Heart left ventricle (tissue), 16 donors: Measurements from ENCODE around the gene ANGPTL5. TPM values are rescaled to one million over a fixed set of nuclear protein-coding genes. Genes with fewer than 3 reads are reported as not detected.
"Not testable (repeated sequence)": the region's sequence is repeated elsewhere in the genome, so short reads cannot be mapped to it uniquely, and the experiment has no call there.

Source experiments
- ATAC-seq, 4 donors: fragments of 200-7000 bp; cut with Tn5 transposase; one replicate each; pipeline ENCODE4 v1.9.1; 2020 to 2022; ENCODE audit warnings: moderate library complexity in 4 of 4, mild to moderate bottlenecking in 3 of 4, moderate number of reproducible peaks in 1 of 4
- DNase-seq, 5 donors: peaks; one replicate each; pipeline ENCODE4 v3.0.0-alpha.2; 2020
- H3K27ac ChIP-seq, 12 donors: fragments of 200-600 bp; sonication (generic) in 4 of 12; one replicate each; pipeline versions ENCODE4 v1.5.0 to v1.8.0; 2016 to 2022; ENCODE audit warnings: mild to moderate bottlenecking in 2 of 12
- H3K27me3 ChIP-seq, 9 donors: fragments of 200-600 bp; sonication (generic) in 2 of 9; one replicate each; pipeline versions ENCODE4 v1.5.1 to v1.8.0; 2016 to 2022; ENCODE audit warnings: mild to moderate bottlenecking in 3 of 9
- H3K36me3 ChIP-seq, 9 donors: fragments of 200-600 bp; sonication (generic) in 2 of 9; one replicate each; pipeline versions ENCODE4 v1.5.0 to v1.8.0; 2018 to 2022; ENCODE audit warnings: mild to moderate bottlenecking in 2 of 9
- H3K4me1 ChIP-seq, 12 donors: fragments of 200-600 bp; sonication (generic) in 4 of 12; one replicate each; pipeline versions ENCODE4 v1.5.0 to v1.8.0; 2016 to 2022; ENCODE audit warnings: mild to moderate bottlenecking in 3 of 12
- H3K4me3 ChIP-seq, 12 donors: fragments of 200-600 bp; sonication (generic) in 4 of 12; one replicate each; pipeline versions ENCODE4 v1.5.0 to v1.8.0; 2017 to 2022; ENCODE audit warnings: mild to moderate bottlenecking in 9 of 12, moderate library complexity in 4 of 12
- H3K9me3 ChIP-seq, 12 donors: fragments of 200-600 bp; sonication (generic) in 4 of 12; one replicate each; pipeline versions ENCODE4 v1.5.0 to v1.8.0; 2016 to 2022; ENCODE audit warnings: mild to moderate bottlenecking in 1 of 12
- CTCF ChIP-seq, 12 donors: fragments of 200-600 bp; sonication (generic) in 4 of 12; IDR thresholded peaks; one replicate each; pipeline versions ENCODE4 v1.5.0 to v1.8.0; 2018 to 2022; ENCODE audit warnings: antibody characterized with exemption in 12 of 12, mild to moderate bottlenecking in 5 of 12
- POLR2A ChIP-seq, 2 donors: fragments of 450-650 bp; IDR thresholded peaks; one replicate each; pipeline ENCODE4 v1.6.1; 2017; ENCODE audit warnings: antibody characterized with exemption in 2 of 2, mild to moderate bottlenecking in 2 of 2, moderate library complexity in 2 of 2
- WGBS, 4 donors: extraction: QIAGEN DNeasy Blood & Tissue Kit in 2 of 4; methylation state at CpG; one replicate each; pipeline versions ENCODE4 v1.1.5 to v1.1.7; 2013 to 2018; 5-methylcytosine and 5-hydroxymethylcytosine counted together
- intact Hi-C, 10 donors: fragments of 100-400 bp; cut with DNase I; formaldehyde crosslinking; loops; one replicate each; pipeline versions ENCODE4 v1.11.1 to v1.14.2; 2022
- polyA plus RNA-seq, 2 donors: library from polyadenylated mRNA; stranded (reverse); fragments of 200-250 nt; gene quantifications; one replicate each; pipeline ENCODE4 v1.2.3, GENCODE V29; 2013
- total RNA-seq, 9 donors: library from RNA; depleted of rRNA in 2 of 9; stranded (reverse); fragments of >200 nt in 2 of 9; fragmentation: NEBNext Ultra II Directional in 3 of 9; extraction: Animal tissue kit (Norgen Biotek cat#: 25700) in 3 of 9; gene quantifications; one replicate each; pipeline versions ENCODE4 v1.1.0 to v1.2.4, GENCODE V29; 2016 to 2023
- donor health status: ischemic (EF 13 %, LVEDD 7.1; RV severe dilation, severe dysfunction).
- donor health status: healthy with polysubstance abuse.
- donor health status: DM: no; HTN: yes; CAD: no.
- donor health status: DM: no; HTN: no; CAD: no.
- donor health status: ischemic (EF 25% LVEDD 6.9; RV normal size, moderate dysfunction).
- donor health status: ischemic (EF 25% LVEDD 5.7; RV mildly dilated, moderate dysfunction).
- donor health status: healthy.
- donor health status: DM: yes; HTN: yes; CAD: no.
- donor health status: ischemic (EF 35%, LVEDD 5.7; RV mildly dilated, moderate dysfunction).
- donor health status: nonischemic (EF 11% LVEDD 7.7; RV severe dilation, severe dysfunction).
- donor health status: DM: yes; HTN: yes; CAD: no.
- donor health status: PGD.
- donor health status: ischemic (EF 29% LVEDD 5.4; RV normal size, mild dysfunction).
- donor health status: nonischemic (EF 23%, LVEDD 6.1; RV moderate dilation, normal function).

The ANGPTL5 gene
- total and polyA plus RNA-seq, 11 donors, result 0.10 to 1.8 (median 0.77) TPM

- intact Hi-C loops, result loop anchor here in 4 of 10 donors (5.0 kb wide), 1 partner anchor 143 kb away; no protein-coding TSS in a partner anchor
- no peak for DNase-seq
- peaks cover 0 to 4% (median 0%) of the 10 kb centered on the region in 12 donors for H3K4me1 ChIP-seq
- H3K4me3 ChIP-seq, result no peak overlapping the region
- no peak overlapping the region for H3K27ac ChIP-seq
- H3K36me3 ChIP-seq, result no peaks in the 10 kb centered on the region
- no peaks in the 10 kb centered on the region for H3K27me3 ChIP-seq
- peaks cover 0 to 6% (median 0%) of the 10 kb centered on the region in 12 donors for H3K9me3 ChIP-seq
- TF ChIP-seq CTCF (IDR thresholded peaks at IDR 0.05), result no peak
- no peak for TF ChIP-seq POLR2A (IDR thresholded peaks at IDR 0.05)
- no peak for ATAC-seq
These were observed 52.2 kb downstream of the ANGPTL5 start for GRCh38 chr11:101864098-101864497.

- TF ChIP-seq POLR2A (IDR thresholded peaks at IDR 0.05) (no peak), CTCF (IDR thresholded peaks at IDR 0.05) (no peak)
- no peaks in the 10 kb centered on the region for H3K36me3 ChIP-seq
- intact Hi-C loops, result loop anchor here in 4 of 10 donors (5.0 kb wide), 1 partner anchor 144 kb away; no protein-coding TSS in a partner anchor
- H3K4me3 ChIP-seq, result no peak overlapping the region
- DNase-seq, result no peak
- peak overlapping the region in 1 of 12 donors; percentile 11 for H3K27ac ChIP-seq
- H3K9me3 ChIP-seq, result peaks cover 0 to 6% (median 0%) of the 10 kb centered on the region in 12 donors
- no peak for ATAC-seq
- no peaks in the 10 kb centered on the region for H3K27me3 ChIP-seq
- H3K4me1 ChIP-seq, result peaks cover 0 to 4% (median 0%) of the 10 kb centered on the region in 12 donors
These were observed 53.0 kb downstream of the ANGPTL5 start for GRCh38 chr11:101863361-101863760.

- peak in 1 of 5 donors; percentile 25 for DNase-seq
- TF ChIP-seq CTCF (IDR thresholded peaks at IDR 0.05), result peak in 4 of 12 donors; percentile 18 to 41 (median 36)
- TF ChIP-seq POLR2A (IDR thresholded peaks at IDR 0.05), result no peak
- Histone ChIP-seq H3K9me3 (peaks cover 0 to 6% (median 0%) of the 10 kb centered on the region in 12 donors), H3K4me1 (peaks cover 0 to 4% (median 0%) of the 10 kb centered on the region in 12 donors), H3K27ac (peak overlapping the region in 1 of 12 donors; percentile 11), H3K27me3 (no peaks in the 10 kb centered on the region), H3K4me3 (no peak overlapping the region), H3K36me3 (no peaks in the 10 kb centered on the region)
- intact Hi-C loops, result loop anchor here in 4 of 10 donors (5.0 kb wide), 1 partner anchor 145 kb away; no protein-coding TSS in a partner anchor
- 57 to 70% (median 60%) methylated on average over 5 of the region's 5 CpGs for WGBS, 4 donors
- ATAC-seq, result peak in 2 of 4 donors; percentile 53 to 54
These were observed 53.7 kb downstream of the ANGPTL5 start for GRCh38 chr11:101862391-101863233.

- no peaks in the 10 kb centered on the region for H3K27me3 ChIP-seq
- 20 to 33% (median 25%) methylated on average over 9 of the region's 9 CpGs for WGBS, 4 donors
- peak; percentile 58 to 84 (median 74) for TF ChIP-seq CTCF (IDR thresholded peaks at IDR 0.05)
- no peak for TF ChIP-seq POLR2A (IDR thresholded peaks at IDR 0.05)
- no peak overlapping the region for H3K4me3 ChIP-seq
- ATAC-seq (peak in 3 of 4 donors; percentile 79 to 93 (median 89)), DNase-seq (peak in 3 of 5 donors; percentile 19 to 44 (median 23))
- peaks cover 0 to 6% (median 0%) of the 10 kb centered on the region in 12 donors for H3K9me3 ChIP-seq
- H3K27ac ChIP-seq, result no peak overlapping the region
- peaks cover 0 to 4% (median 0%) of the 10 kb centered on the region in 12 donors for H3K4me1 ChIP-seq
- H3K36me3 ChIP-seq, result no peaks in the 10 kb centered on the region
- intact Hi-C loops, result loop anchor here (1.0 to 5.0 kb wide), 5 partner anchors 146 to 148 kb away; no protein-coding TSS in a partner anchor
These were observed 55.5 kb downstream of the ANGPTL5 start for GRCh38 chr11:101860696-101861427.

- 83 to 90% (median 86%) methylated on average over 11 of the region's 11 CpGs for WGBS, 4 donors
- H3K9me3 ChIP-seq, DNase-seq, H3K27ac ChIP-seq, H3K27me3 ChIP-seq, intact Hi-C loops, H3K4me3 ChIP-seq, ATAC-seq, H3K4me1 ChIP-seq, H3K36me3 ChIP-seq: not testable (repeated sequence)
These were observed 64.1 kb downstream of the ANGPTL5 start for GRCh38 chr11:101852260-101852659.
